GM19395 (cell line): ENCODE measurements around the gene LYZL1.
"Not testable (repeated sequence)": the region's sequence is repeated elsewhere in the genome, so short reads cannot be mapped to it uniquely, and the experiment has no call there.

Experiments used
- ATAC-seq: cut with Tn5 transposase; IDR thresholded peaks from one replicate; pipeline ENCODE4 v1.9.1; 2021; ENCODE audit warnings: mild to moderate bottlenecking, moderate library complexity; ENCODE audit not compliant: unreplicated experiment

LYZL1 gene

DNA sequence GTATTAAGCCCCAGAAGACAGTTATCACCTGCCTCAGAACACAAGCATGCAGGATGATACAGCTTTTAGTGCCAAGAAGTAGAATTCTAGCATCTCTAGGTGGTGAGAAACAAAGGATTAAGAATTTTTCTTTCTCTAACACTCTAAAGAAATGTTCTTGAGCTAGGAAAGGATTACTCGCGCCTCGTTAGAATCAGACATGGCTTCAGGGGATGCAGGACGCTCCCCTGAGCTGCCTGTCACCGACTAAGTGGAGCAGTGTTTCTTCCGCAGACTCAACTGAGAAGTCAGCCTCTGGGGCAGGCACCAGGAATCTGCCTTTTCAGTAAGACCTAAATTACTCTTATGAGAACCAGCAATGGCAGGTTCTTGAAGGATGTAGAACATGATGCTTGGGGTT is at the start of gene LYZL1:
TSS of gene LYZL1 (plus strand) at position 165 of the 400 bp plus-strand sequence. CDS start 2,798 bp downstream, outside the sequence.
- not testable (repeated sequence) for ATAC-seq

DNA sequence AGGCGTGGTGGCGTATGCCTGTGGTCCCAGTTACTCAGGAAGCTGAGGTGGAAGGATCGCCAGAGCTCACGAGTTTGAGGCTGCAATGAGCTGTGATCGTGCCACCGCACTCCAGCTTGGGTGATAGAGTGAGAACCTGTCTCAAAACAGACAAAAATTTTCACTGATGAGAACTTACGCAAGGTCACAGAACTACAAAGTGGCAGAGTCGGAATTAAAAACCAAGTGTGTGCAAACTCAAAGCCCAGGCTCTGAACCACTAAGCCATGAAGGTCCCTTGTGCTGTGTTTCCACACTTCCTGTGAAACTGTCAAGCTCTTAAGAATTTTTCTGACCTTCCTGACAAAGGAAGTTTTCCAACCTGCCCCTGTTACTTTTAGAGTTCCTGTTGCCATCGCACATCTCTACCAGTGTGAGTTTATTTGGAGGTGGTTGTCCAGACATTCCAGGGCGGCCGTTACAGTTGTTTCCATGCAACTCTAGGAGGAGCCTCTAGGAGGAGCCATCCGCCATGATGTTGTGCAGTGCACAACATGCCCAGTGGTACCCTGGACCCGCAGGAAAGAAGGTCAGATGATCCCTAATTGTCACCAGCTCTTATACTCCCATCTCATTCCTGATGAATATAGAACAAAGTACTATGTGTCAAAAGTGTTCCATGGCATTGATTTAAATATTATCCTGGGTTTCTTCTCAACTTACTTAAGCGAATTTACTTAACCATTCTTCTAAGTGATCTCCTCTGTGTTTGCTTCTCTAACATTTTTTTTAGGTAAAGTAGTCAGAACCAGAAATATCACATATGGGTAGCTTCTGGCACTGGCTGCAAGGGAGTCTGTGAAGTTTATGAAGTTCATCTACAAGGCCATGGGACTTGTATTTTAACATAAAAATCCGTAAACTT is 49.0 kb upstream of the LYZL1 start:
- ATAC-seq, result no peak

DNA sequence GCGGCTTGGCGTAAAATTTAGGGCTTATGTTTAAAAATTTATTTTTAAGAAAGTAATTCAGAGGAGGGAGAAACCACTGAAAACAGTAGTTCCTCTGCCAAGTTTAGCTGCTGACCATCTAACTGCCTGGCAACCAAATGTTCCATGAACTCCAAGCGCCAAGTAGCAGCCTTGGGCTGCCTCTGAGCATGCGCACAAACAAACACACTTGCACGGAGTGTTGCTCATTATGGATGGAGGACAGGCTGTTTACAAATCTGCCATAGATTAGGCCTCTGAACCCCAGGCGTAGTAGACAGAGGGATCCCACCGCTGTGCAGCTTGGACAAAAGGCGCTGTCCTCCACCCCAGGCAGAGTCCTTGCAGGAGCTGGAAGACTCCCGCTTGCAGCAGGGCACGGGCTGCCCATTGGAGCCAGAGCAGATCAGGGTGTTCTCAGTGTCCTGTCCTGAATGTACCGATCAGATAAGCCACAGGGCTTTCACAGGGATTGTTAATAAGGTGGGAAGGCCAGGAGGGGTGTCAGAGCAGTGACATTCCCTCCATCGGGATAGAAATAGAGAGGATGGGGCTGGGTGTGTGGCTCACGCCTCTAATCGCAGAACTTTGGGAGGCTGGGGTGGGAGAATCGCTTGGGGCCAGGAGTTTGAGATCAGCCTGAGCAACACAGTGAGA is 47.7 kb upstream of the LYZL1 start:
- no peak for ATAC-seq

DNA sequence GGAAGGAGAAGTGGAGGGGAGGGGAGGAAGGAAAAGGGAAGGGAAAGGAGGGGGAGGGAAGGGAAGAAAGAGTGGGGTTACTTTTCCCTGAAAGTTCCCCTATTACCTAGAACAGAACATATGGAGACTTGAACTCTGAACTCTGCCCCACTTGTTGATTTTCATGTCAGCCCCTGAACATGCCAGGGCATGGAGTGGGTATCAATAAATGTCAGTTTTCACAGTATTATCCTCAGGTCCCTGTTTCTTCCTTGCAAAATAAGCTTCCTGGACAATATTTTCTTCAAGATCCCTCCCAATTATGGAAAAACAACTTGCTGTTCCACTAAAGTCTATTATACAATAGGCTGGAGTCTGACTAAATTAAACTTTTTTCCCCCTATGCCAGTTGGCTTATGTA is 46.9 kb upstream of the LYZL1 start:
- ATAC-seq, result no peak

DNA sequence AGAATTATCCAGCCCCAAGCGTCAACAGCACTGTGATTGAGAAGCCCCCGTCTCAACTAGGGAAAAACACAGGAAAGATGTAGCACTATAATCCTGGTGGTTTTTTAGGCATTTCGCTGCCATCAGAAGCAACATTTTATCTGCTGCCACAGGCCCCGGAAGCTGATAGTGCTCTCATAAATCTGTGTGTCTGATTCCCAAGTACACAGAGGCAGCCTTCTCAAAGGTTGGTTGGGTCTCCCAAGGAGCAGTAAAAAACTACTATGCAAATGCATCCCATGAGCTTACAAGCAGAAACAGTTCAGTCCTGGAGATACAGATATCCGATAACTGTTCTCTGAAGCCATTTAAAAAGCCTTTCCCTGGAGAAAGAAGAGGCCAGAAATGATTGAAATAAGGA is 45.8 kb upstream of the LYZL1 start:
- no peak for ATAC-seq

DNA sequence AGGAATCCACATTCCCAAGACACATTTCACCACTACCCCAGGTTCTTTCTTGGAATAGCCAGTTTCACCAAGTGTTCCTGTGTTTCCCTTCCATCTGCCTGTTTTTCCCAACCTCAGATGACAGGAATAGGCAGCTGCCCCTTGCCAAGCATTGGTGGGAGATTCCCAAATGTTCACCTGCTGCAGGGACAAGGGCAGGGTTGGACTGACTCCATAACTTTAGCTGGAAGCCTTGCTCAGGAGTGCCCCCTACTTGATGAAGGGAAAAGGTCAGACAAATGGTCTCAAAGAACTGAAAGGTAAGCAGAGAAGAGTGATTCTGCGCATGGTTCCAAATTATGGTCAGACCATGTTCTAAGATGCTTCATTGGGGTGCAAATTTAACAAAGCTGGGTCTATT is 45.1 kb upstream of the LYZL1 start:
- no peak for ATAC-seq

DNA sequence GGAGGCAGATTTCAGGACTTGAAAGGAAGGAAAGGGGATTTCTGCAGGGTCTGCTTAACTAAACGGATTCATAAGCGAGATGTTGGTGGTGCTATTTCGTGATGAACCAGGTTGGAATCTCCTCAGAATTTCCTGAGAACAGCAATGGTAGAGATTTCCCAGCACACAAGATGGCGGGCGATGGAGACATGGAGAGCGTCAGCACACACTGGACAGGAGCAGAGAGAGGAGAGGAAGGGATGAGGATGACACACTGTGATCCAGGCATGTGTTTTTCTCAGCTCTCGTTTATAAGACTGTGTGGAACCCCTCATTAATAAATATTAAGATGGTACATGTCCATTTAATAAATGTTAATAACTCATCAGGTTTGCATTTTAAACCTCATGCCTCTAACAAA is 43.9 kb upstream of the LYZL1 start:
- no peak for ATAC-seq

DNA sequence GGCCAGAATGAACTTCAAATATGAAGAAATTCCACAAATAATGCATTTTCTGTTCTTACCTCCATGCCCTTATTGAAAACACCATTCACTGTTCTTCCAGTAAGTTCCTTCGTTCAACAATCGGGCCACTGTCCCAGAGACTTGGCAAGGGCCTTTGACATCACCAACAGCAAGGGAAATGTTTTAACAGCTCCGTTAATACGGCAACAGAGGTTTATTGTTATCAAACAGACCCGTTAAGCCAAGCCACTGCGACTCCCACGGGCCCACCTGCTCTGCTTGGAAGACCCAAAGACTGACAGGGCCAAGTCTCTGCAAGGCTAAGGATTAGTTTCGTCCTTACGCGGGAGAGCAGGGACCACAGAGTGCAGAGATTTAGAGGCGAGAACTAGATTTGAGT is 43.4 kb upstream of the LYZL1 start:
- no peak for ATAC-seq

DNA sequence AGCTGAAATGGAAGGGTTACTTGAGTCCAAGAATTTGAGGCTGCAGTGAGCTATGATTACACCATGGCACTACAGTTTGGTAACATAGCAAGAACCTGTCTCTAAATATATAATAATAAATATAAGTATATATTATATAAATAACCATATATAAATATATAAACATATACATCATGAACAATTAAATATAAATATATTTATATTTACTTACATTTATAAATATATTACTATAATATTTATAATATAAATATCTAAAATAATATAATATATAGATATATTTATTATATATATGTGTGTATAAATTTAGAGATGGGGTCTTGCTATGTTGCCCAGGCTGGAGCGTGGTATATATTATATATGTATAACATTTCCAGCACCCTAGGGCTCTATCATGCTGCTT is 42.4 kb upstream of the LYZL1 start:
- no peak for ATAC-seq

DNA sequence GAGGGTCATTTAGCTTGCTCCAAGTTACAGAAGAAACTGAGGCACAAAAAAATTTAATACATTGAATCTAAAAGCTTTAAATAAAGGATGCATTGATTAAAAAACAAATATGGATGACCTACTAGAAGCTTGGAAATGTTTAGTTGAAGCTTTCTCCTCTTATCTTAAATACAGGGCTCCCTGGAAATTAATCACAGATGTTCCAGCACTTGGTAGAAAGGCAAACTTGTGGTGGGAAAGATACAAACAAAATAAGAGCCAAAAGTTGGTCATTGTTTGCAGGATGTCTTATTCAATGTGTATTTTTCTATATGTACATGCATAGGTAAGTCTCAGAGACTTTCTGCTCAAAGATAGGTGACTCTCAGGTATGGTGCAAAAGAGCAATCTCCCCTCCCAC is 40.7 kb upstream of the LYZL1 start:
- no peak for ATAC-seq

DNA sequence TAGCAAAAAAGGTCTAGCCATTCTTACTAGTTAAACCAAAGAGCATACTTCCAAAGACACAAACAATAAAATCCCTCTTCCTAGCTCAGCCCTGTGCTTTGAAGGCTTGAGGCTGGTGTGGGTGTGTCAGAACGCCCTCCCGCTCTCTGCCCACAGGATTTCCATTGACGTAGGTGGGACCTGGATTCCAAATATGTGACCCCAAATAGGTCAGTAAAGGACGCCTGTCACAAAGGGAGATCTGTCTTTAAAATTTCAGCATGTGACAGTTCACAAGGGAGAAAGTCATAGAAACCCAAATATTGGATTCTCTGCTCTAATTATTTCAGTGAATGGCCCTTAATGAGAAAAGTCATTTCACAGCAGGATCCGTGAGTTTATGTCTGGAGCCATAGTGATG is 39.9 kb upstream of the LYZL1 start:
- no peak for ATAC-seq

DNA sequence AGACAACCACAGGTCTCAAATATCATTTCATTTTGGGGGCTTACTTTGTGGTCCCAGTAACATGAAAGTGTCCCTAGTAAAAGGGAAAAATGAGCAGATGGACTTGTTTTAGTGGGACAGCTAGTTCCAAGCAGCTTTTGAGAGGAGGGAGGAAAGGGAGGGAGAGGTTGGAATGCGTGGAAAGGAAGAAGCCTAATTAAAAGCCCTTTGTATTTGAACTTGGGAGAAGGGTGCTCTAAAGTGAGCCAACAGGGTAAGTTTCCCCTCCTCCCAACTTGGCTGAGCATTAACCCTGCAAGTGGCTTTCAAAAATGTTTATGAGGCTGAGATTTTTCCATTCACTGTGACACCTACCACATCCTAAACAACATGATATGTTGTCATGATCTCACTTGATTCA is 38.8 kb upstream of the LYZL1 start:
- ATAC-seq, result no peak

DNA sequence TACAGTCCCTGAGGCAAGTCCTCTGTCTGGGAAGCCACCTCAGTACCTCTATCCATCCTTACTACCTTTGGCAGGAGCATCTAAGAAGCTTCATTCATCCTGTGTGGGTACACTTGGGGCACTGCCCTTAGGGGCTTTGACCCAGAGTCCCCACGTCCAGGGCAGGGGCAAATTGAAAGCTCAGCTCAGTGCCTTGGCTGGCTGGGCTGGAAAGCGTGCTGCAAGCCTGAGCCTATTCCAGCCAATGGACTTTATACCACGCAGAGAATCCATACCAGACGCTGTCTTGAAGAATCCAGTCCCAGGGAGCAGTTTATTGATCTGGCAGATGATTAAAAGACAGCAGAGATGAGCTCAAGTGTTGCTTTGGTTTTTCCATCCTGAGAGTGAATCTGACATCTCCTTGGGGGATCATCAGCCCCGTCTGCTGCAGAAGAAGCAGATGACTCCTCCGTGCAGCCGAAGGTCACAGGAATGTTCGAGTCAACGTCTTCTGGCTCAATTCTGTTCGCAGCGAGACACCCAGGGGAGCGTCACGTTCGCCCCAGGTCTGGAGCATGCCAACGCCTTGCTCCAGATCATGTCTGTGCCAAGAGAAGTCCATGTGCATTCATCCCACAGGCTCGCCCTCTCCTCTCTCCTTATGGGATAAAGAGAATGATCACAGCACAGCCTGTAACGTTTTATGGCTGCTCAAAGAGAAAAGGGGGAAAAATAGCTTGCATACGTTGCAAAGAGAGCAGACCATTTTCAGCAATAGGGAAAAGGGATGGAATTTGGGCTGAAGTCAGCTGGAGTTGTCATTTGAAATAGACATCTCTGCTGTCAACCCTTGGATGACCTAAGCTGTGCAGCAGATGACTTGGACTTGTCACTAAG is 35.8 kb upstream of the LYZL1 start:
- ATAC-seq, result no peak

DNA sequence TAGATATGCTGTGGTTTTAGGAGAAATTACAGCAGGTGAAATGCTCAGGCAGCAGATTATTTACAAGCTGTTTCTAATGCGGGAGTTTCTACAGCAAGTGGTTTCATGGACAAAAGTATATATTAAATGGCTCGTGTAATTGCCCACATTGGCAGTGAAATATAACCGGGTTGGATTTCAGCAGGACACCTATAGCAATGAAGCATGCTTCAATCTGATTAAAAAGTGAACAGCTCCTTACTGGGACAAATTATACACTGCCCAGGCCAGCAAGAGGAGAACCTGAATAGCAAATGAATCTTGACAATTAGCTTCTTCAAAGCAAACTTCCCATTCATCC is 35.2 kb upstream of the LYZL1 start:
- ATAC-seq, result no peak

DNA sequence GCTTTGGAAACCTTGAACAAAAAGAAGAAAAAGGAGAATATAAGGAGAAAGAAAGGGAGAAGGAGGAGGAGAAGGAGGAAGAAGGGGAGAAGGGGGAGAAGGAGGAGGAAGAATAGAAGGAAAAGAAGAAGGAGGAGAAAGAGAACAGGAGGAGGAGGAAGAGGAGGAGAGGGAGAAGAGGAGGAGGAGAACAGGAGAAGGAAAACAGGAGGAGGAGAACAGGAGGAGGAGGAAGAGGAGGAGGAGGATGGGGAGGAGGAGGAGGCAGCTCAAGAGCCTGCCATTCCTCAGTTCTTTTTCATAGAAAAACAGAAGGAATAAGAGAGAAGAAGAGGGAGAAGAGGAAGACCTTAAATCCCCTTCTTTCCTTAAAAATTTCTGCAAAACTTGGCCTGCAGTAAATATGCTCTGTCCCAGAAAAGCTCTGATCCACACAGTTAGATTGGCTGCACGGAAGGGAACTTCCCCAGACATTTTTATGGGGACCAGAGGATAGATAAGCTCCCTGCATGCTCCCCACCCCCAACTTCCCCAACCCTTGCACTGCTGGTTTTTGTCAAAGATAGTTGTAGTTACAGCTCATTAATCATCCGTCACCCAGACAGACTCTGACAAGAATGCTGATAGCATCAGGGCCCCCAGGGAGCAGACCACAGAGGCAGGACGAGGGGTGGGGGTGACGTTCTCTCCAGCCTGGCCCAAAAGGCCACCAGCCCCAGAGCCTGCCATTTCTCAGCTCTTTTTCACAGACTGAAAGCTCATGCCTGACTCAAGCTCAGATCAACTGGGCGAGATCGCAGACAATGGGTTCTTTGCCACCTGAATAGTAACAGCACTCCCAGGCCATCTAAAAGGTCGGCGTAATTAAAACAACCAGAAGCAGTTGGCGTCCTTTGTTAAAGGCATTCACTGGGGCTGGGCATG is 34.5 kb upstream of the LYZL1 start:
- no peak for ATAC-seq

DNA sequence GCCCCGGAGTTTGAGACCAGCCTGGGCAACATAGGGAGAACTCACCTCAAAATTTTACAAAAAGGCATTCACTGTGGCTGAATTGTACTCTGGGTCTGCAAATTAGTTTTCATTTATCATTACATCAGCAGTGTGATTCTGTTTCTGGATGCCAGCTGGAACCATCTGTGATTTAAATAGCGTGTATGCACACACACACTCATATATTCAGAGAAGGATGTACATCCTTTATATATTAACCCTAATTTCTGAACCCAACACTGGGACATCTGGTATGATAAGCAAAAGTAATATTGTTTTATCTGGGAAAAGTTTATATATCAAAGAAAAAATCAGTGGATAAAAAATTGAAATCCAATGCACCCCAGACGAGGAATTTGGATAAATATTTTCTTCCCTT is 33.8 kb upstream of the LYZL1 start:
- no peak for ATAC-seq

DNA sequence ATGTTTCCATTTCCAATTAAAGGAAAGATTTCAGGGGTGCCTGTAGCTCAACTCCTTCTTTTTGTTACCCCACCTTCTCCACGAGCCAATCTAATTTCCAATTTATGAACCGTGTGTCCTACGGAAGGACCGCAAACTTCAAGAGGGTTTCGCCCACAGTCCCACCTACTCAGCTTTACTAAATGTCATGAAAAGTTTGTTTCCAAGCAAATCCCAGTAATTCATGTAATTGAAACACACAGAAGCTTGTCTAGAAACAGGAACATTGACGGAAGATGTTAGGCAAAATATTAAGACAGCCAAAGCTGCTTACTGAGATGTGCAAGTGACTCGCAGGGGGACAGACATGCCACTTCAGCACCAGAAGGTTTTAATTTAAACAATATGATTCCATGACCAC is 32.9 kb upstream of the LYZL1 start:
- ATAC-seq, result no peak

DNA sequence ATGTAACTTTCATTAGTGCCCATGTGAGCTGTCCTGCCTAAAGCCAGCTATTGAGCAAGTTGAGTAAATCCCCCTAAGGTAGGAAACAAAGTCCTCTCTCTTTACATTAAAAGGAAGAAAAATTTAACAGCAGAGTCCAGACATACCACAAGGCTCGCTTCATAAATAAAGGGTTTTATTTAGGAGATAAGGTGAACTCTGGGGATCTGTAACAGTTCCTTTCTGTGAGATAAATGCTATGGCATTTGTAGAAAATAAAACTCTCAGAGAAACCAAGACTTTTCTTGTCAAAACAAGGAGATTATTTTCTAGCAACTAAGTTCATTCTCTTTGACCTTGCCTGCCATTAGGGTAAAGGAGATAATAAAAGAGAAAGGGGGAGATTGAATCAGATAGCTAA is 32.3 kb upstream of the LYZL1 start:
- no peak for ATAC-seq

DNA sequence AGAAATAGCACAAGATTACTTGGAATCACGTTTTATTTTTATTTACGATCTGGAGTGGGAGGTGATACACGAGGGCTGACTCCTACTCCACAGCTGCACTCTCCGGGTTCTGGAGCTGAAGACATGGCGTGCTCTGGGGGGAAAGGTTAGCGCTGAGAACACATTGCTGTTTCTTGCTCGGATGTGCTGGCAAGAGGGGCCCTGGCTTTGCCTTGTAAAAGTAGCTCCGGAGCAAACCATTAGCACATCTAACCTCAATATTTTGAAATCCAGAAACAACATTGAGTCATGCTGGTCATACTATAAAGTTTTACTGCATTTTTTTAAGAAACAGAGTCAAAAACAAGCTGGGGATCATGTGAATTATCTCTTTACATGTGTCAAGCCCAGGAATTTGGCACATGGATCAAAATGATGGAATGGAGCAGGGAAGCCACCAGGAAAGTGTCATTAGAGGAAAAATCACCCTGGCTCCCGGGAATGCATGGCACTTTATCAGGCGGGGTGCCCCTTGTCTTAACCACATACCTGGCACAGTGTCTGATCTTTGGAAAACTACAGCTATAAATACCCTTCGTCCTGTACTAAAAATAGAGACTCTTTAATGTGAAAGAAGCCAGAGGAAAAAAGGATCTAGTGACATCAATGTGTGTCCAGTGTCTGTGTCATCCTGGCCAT is 31.6 kb upstream of the LYZL1 start:
- ATAC-seq, result no peak

DNA sequence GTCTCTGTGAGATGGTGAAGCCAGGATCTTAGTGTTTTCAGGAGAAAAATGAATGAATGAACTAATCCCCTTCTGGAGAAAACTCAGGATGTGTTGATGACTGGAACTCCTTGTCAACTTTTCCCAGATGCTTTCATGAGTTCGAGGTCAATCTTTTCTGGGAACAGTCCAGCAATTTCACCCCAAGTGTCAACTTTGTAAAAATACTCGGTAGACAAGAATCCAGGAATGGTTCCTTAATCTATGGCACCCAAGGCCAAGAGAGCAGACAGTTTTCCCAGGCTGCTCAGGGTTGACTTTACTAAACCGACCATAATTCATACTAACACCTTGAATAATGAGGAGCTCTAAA is 31.1 kb upstream of the LYZL1 start:
- ATAC-seq, result no peak
